Mesendoderm (in vitro differentiated cells): Measurements from ENCODE around the gene MAGIX.
"Not testable (repeated sequence)": the region's sequence is repeated elsewhere in the genome, so short reads cannot be mapped to it uniquely, and the experiment has no call there.

ENCODE experiments used
- DNase-seq: peaks from one replicate; pipeline ENCODE4 v3.0.0; 2013
- H2AK5ac ChIP-seq: 2 replicates; pipeline ENCODE4 v1.6.1; 2013; ENCODE audit warnings: low read length, inconsistent platforms
- H2BK120ac ChIP-seq: 2 replicates; pipeline ENCODE4 v1.6.1; 2013; ENCODE audit warnings: low read depth, mild to moderate bottlenecking, low read length, moderate library complexity, mixed read lengths
- H2BK15ac ChIP-seq: replicated peaks from 2 replicates; pipeline ENCODE4 v1.6.1; 2013; ENCODE audit warnings: low read depth, mild to moderate bottlenecking, moderate library complexity
- H2BK5ac ChIP-seq: 2 replicates; pipeline ENCODE4 v1.6.1; 2013; ENCODE audit warnings: low read length, inconsistent platforms
- H3K18ac ChIP-seq: 2 replicates; pipeline ENCODE4 v1.6.1; 2013; ENCODE audit warnings: mild to moderate bottlenecking, low read length, mixed read lengths
- H3K23ac ChIP-seq: one replicate; pipeline ENCODE4 v1.6.1; 2013; ENCODE audit warnings: low read length
- H3K27ac ChIP-seq: 2 replicates; pipeline ENCODE4 v1.5.1; 2013; ENCODE audit warnings: low read depth, mild to moderate bottlenecking, inconsistent platforms, low read length, moderate library complexity
- H3K27me3 ChIP-seq: 2 replicates; pipeline ENCODE4 v1.6.1; 2013; ENCODE audit warnings: low read length, control low read depth, mild to moderate bottlenecking, inconsistent platforms; ENCODE audit not compliant: insufficient read depth, poor library complexity
- H3K36me3 ChIP-seq: 2 replicates; pipeline ENCODE4 v1.6.1; 2013; ENCODE audit warnings: low read length, inconsistent platforms; ENCODE audit not compliant: control insufficient read depth, insufficient read depth
- H3K4ac ChIP-seq: one replicate; pipeline ENCODE4 v1.6.1; 2013; ENCODE audit warnings: low read depth, mild to moderate bottlenecking, low read length, moderate library complexity
- H3K4me1 ChIP-seq: 2 replicates; pipeline ENCODE4 v1.6.1; 2013; ENCODE audit warnings: low read depth, low read length, inconsistent platforms; ENCODE audit not compliant: control insufficient read depth
- H3K4me2 ChIP-seq: 2 replicates; pipeline ENCODE4 v1.6.1; 2013; ENCODE audit warnings: low read length
- H3K4me3 ChIP-seq: 2 replicates; pipeline ENCODE4 v1.5.1; 2013; ENCODE audit warnings: mild to moderate bottlenecking, low read length
- H3K56ac ChIP-seq: one replicate; pipeline ENCODE4 v1.6.1; 2013; ENCODE audit warnings: low read length
- H3K79me1 ChIP-seq: 2 replicates; pipeline ENCODE4 v1.6.1; 2013; ENCODE audit warnings: low read length, inconsistent platforms
- H3K79me2 ChIP-seq: 2 replicates; pipeline ENCODE4 v1.6.1; 2013; ENCODE audit warnings: mild to moderate bottlenecking, low read length; ENCODE audit not compliant: control insufficient read depth, insufficient read depth
- H3K9ac ChIP-seq: 2 replicates; pipeline ENCODE4 v1.6.1; 2013; ENCODE audit warnings: low read length, inconsistent platforms
- H4K5ac ChIP-seq: one replicate; pipeline ENCODE4 v1.6.1; 2013; ENCODE audit warnings: low read length
- H4K8ac ChIP-seq: one replicate; pipeline ENCODE4 v1.6.1; 2013; ENCODE audit warnings: low read depth, mild to moderate bottlenecking, control low read depth, low read length, moderate library complexity
- WGBS: extraction: QIAGEN DNeasy Blood & Tissue Kit; methylation state at CpG from one replicate; pipeline ENCODE4 v1.1.7; 2013; ENCODE audit warnings: low lambda C conversion rate, missing lambda C conversion rate; ENCODE audit not compliant: insufficient coverage; ENCODE audit errors: extremely low coverage; 5-methylcytosine and 5-hydroxymethylcytosine counted together

Gene MAGIX

DNA sequence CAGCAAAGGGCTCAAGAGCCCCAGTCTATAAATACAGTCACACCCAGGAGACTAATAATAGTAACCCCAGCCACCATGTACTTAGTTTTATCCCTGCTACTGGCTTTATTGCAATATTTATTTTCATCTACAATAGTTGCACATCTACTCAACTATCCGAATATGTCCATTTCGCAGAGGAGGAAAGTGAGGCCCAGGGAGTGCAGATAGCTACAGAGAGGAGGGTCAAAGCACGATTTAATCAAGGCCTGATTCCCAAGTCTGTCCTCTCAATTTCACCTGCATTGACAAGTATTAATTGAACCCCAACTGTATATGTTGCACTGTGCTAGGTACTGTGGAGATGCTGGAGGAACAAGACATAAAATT, 5.2 kb downstream of the MAGIX start:
- Histone ChIP-seq H3K18ac (no peak overlapping the region), H2BK120ac (no peak overlapping the region), H3K79me1 (no peaks in the 10 kb centered on the region), H3K4ac (no peak overlapping the region), H2BK5ac (no peak overlapping the region), H2AK5ac (no peak overlapping the region), H3K56ac (peak overlapping the region; percentile 56), H3K27ac (no peak overlapping the region), H3K36me3 (no peaks in the 10 kb centered on the region), H3K79me2 (no peaks in the 10 kb centered on the region), H3K4me2 (no peak overlapping the region), H3K4me1 (no peaks in the 10 kb centered on the region), H3K27me3 (no peaks in the 10 kb centered on the region), H4K5ac (no peak overlapping the region), H3K4me3 (no peak overlapping the region), H4K8ac (no peak overlapping the region), H3K9ac (no peak overlapping the region), H3K23ac (no peak overlapping the region), H2BK15ac (no peak overlapping the region)
- no CpG with 5 or more reads among the region's 3 CpGs for WGBS
- DNase-seq, result no peak

DNA sequence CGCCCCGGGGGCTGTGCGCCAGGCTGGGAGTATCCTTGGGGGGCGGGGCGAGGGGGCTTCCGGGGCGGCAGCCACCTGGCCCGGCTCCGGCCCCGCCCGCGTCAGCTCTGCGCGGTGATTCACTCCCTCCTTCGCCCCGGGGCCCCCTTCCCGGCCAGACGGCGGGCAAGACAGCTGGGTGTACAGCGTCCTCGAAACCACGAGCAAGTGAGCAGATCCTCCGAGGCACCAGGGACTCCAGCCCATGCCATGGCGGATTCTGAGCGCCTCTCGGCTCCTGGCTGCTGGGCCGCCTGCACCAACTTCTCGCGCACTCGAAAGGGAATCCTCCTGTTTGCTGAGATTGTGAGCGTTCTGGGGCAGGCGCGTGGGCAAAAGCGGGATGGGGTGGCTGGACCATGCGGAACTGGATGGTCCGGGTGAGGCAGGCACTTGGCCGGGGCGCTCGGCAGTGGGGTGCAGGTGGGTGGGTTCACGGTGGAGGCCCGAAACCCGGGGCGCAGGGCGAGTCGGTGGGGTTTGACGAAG, 9.3 kb downstream of the MAGIX start, which contains the start of gene PLP2:
TSS of gene PLP2 (plus strand) at position 147 of the 528 bp plus-strand sequence. CDS start at position 250, 103 bp downstream.
- Histone ChIP-seq H3K18ac (no peak within 1 kb of the TSS), H3K4me3 (peak within 1 kb of the TSS; percentile 19), H3K27ac (no peak within 1 kb of the TSS), H3K79me2 (no peaks in the 10 kb centered on the region), H3K36me3 (no peaks in the 10 kb centered on the region), H3K79me1 (no peaks in the 10 kb centered on the region), H4K5ac (no peak within 1 kb of the TSS), H2BK5ac (no peak within 1 kb of the TSS), H4K8ac (no peak within 1 kb of the TSS), H3K4me2 (peak within 1 kb of the TSS; percentile 50), H2BK120ac (no peak within 1 kb of the TSS), H3K4ac (no peak within 1 kb of the TSS), H3K56ac (peak within 1 kb of the TSS; percentile 35), H3K23ac (no peak within 1 kb of the TSS), H3K27me3 (no peaks in the 10 kb centered on the region), H3K4me1 (no peaks in the 10 kb centered on the region), H2AK5ac (no peak within 1 kb of the TSS), H3K9ac (peak within 1 kb of the TSS; percentile 43), H2BK15ac (no peak within 1 kb of the TSS)
- WGBS, result no CpG with 5 or more reads among the region's 46 CpGs
- DNase-seq, result no peak

DNA sequence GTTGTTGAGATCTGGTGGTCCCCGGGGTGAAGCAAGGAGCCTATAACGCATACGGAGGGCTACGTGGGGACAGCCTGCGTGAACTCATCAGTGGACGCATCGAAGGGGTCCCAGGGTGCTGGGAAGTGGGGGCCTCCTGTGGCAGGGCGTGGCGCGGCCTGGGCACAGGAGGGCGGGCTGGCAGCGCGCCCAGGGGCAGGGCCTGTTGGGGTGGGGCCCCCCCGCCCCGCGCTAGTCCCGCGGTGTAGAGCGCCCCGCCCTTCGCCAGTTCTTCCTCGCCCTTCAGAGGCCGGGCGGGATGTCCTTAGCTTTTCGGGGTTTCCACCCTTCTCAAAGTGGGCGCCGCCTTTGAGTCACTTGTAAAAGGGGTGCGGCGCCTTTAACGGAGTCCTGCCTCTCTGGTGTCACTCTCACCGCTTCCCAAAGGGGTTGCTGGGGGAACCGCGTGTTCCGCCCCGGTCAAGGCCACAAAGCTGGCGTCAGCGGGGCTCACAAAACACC, 9.8 kb downstream of the MAGIX start:
- H2AK5ac ChIP-seq, result no peak overlapping the region
- no peak for DNase-seq
- no peaks in the 10 kb centered on the region for H3K79me2 ChIP-seq
- H3K79me1 ChIP-seq, result no peaks in the 10 kb centered on the region
- H3K4ac ChIP-seq, result no peak overlapping the region
- H3K4me2 ChIP-seq, result peak overlapping the region; percentile 50
- no peak overlapping the region for H4K5ac ChIP-seq
- H3K9ac ChIP-seq, result peak overlapping the region; percentile 43
- no peaks in the 10 kb centered on the region for H3K4me1 ChIP-seq
- no peak overlapping the region for H2BK120ac ChIP-seq
- no peaks in the 10 kb centered on the region for H3K27me3 ChIP-seq
- H3K18ac ChIP-seq, result no peak overlapping the region
- H2BK5ac ChIP-seq, result no peak overlapping the region
- H2BK15ac ChIP-seq, result no peak overlapping the region
- no peak overlapping the region for H4K8ac ChIP-seq
- peak overlapping the region; percentile 35 for H3K56ac ChIP-seq
- WGBS, result no CpG with 5 or more reads among the region's 37 CpGs
- H3K27ac ChIP-seq, result no peak overlapping the region
- no peaks in the 10 kb centered on the region for H3K36me3 ChIP-seq
- no peak overlapping the region for H3K23ac ChIP-seq
- H3K4me3 ChIP-seq, result peak overlapping the region; percentile 19

DNA sequence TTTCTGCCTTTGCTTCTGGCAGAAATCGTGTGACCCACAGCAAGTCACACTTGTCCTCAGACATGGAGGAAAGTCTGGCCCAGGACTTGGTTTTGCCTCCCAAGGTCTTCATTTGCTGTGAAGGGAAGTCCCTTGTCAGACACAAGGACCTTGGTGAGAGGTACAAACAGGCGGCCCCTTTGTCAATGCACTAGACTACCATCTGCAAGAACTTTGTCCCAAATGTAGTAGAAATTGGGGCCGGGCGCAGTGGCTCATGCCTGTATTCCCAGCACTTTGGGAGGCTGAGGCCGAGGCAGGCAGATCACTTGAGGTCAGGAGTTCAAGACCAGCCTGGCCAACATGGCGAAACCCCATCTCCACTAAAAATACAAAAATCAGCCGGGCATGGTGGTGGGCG, 11.0 kb downstream of the MAGIX start:
- H3K27me3 ChIP-seq, H3K4me2 ChIP-seq, H3K56ac ChIP-seq, H3K9ac ChIP-seq, H3K4me1 ChIP-seq, H3K23ac ChIP-seq, H3K18ac ChIP-seq, H4K8ac ChIP-seq, DNase-seq, H3K79me1 ChIP-seq, H2BK120ac ChIP-seq, H3K4ac ChIP-seq, H3K27ac ChIP-seq, H4K5ac ChIP-seq, H2BK15ac ChIP-seq, H3K36me3 ChIP-seq, H3K79me2 ChIP-seq, H2AK5ac ChIP-seq, H2BK5ac ChIP-seq, H3K4me3 ChIP-seq: not testable (repeated sequence)
- WGBS, result no CpG with 5 or more reads among the region's 8 CpGs

DNA sequence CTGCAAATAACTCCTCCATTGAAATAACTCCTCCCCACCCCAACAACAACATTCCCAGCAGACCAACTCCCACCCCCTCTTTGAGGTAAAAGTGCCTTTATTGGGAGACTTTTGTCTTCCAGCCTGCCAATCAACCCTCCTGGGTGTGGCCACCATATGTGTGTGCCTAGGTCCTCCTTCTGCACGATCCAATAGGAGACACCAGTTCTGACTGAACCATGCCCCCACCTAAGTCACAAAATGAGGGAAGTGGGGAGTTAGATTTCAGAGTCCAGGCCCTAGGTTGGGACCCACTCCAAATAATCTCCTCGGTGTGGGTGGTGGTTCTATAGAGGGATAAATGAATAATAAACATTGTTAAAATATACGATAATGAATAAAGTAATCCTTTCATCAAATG, 12.2 kb downstream of the MAGIX start:
- no peaks in the 10 kb centered on the region for H3K27me3 ChIP-seq
- H4K8ac ChIP-seq, result no peak overlapping the region
- H3K23ac ChIP-seq, result no peak overlapping the region
- no peak overlapping the region for H2AK5ac ChIP-seq
- H3K56ac ChIP-seq, result no peak overlapping the region
- H3K4me2 ChIP-seq, result no peak overlapping the region
- no peak overlapping the region for H3K18ac ChIP-seq
- H2BK5ac ChIP-seq, result no peak overlapping the region
- no peak overlapping the region for H3K27ac ChIP-seq
- no peaks in the 10 kb centered on the region for H3K79me1 ChIP-seq
- H3K4me3 ChIP-seq, result no peak overlapping the region
- H2BK15ac ChIP-seq, result no peak overlapping the region
- no peak overlapping the region for H2BK120ac ChIP-seq
- H4K5ac ChIP-seq, result no peak overlapping the region
- no peaks in the 10 kb centered on the region for H3K79me2 ChIP-seq
- WGBS, result no CpG with 5 or more reads among the region's 3 CpGs
- no peaks in the 10 kb centered on the region for H3K4me1 ChIP-seq
- H3K36me3 ChIP-seq, result no peaks in the 10 kb centered on the region
- H3K4ac ChIP-seq, result no peak overlapping the region
- peak; percentile 37 for DNase-seq
- H3K9ac ChIP-seq, result no peak overlapping the region
